HG03066 (cell line): Measurements from ENCODE around the gene GPR158.

ENCODE experiments used
- ATAC-seq: cut with Tn5 transposase; IDR thresholded peaks from one replicate; pipeline ENCODE4 v1.9.1; 2021; ENCODE audit warnings: low read depth; ENCODE audit not compliant: unreplicated experiment

The GPR158 gene

DNA sequence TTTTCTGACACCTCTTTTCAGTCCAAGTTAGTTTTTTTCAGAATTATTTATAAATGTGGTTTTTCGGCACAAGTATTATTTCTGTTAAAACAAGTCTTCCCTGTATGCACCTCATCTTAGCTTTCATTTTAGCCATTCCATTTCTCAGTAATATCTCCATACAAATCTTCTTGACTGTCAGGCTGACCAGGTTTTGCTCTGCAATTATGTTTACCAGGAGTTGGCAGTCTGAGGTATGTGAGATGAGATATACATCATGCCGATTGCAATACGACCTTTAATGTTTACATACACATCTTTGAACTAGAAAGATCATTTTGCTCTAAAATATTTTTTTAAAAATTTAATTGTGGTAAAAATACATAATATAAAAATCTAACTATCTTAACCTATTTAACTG lies 209.8 kb downstream of the GPR158 start:
- no peak for ATAC-seq

DNA sequence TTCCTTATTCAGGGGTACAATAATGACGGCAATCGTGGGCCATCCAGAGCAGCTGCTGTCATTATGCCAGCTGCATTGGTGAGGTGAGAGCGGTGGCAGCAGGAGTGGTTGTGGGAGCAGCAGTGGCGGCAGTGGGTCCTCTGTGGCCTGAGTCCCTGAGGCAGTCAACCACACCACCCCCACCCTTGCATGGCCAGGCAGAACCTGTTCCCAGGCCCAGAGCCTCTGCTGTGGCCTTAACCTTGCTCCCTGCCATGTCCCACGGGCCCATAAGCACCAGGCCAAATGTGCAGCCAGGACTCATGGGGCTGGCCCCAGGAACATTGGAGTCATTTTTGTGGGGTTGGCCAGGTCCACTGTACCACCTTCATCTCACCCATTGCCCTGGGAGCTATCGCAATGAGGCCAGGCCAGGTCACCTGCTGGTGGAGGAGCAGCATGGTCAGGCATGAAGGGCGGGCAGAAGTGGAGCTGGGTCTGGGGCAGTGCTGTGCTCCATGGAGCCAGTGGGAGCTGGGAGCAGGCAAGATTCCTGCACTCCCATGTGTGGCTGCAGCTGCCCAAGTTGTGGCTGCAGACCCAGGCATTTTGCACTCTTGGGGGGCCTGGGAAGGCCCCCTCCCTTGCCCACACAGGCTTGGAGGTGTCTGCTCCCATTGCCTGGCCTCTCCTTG lies 213.5 kb downstream of the GPR158 start:
- ATAC-seq = no peak

DNA sequence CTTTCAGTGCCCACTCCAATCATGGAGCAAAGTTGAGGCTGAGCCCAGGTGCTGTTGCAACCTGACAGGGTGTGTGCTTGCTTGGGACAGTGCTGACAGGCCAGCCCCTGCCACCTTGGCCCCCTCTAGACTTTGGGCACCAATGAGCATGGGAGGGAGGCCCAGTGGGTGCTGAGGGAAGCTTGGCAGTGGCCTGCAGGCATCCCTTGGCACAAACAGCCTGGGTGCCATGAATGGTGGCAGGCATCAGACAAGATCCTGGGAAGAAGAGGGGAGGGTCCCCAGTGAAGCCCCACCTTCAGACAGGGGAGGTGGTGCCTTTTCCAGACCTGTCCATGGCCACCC lies 214.0 kb downstream of the GPR158 start:
- no peak for ATAC-seq

DNA sequence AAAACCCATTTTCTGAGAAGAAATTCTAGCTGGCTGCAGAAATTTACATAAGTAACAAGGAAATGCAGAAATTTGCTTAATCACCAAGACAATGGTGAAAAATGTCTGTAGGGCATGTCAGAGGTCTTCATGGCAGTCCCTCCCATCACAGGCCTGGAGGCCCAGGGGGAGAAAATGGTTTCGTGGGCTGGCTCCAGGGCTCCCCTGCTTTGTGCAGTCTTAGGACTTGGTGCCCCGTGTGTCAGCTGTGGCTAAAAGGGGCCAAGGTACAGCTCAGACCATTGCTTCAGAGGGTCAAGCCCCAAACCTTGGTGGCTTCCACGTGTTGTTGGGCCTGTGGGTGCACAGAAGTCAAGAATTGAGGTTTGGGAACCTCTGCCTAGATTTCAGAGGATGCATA lies 215.9 kb downstream of the GPR158 start:
- no peak for ATAC-seq

DNA sequence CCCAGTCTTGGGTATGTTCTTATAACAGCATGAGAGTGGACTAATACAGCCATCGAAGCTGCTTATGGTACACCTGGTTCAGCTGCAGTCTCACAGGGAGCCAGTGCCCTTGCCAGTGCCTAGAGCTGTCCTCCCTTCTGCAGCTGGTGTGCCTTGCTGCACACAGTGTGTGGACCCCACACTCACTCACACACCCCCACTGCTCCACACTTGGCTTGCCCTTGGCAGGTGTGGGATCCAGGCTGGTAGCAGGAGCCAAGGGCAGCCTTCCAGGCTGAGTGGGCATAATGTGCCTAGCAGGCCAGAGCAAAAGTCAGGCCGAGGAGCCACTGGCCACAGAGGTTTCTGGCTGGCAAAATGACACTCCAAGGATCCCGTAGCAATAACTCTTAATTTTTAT lies 217.3 kb downstream of the GPR158 start:
- no peak for ATAC-seq

DNA sequence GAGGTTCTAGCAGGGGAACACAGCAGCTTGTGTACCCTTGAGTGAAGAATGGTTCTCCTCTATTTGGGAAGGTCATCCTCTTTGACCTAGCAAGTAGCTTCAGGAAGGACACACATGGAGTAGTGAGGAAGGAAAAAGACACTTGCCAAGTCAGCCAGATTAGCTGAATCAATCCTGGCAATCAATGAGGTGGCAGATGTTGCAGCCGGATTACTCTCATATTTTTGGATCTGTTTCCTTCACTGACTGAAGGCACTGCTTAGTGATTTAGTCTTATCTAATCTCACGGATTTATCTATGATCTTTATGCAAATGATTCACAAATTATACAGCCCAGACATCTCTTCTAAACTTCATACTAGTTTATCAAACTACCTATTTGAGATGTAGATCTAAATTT lies 218.8 kb downstream of the GPR158 start:
- ATAC-seq = no peak

DNA sequence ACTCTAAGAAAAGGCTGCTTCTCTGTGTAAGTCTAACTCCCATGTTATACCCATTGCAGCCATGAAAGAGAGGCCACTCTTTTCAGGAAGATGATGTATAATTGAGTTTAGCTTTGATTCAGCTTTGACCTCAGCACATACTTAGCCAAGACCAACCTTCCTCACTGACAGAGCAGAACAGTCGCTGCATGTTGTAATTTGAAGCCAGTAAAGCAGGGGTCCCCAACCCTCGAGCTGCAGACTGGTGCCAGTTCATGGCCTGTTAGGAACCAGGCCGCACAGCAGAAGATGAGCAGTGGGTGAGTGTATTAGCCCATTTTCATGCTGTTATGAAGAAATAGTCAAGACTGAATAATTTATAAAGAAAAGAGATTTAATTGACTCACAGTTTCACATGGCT lies 223.9 kb downstream of the GPR158 start:
- ATAC-seq = no peak

DNA sequence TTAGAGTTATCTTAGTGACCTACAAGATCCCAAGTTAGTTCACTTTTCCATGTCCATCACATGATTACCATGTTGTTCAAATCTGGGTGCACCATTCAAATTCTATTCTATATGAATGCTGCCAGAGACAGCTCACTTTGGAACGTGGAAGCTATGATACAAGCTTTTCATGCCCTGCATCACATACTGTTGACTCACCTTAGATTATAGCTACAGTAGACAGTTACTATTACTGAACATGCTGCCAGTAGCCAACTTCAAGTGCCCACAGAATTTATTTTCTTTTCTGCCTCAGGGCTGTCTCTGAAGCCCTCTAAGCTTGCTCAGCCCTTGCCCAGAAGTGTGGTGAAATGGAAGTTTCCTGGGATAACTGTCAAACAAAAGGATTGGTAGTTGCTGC lies 231.1 kb downstream of the GPR158 start:
- no peak for ATAC-seq

DNA sequence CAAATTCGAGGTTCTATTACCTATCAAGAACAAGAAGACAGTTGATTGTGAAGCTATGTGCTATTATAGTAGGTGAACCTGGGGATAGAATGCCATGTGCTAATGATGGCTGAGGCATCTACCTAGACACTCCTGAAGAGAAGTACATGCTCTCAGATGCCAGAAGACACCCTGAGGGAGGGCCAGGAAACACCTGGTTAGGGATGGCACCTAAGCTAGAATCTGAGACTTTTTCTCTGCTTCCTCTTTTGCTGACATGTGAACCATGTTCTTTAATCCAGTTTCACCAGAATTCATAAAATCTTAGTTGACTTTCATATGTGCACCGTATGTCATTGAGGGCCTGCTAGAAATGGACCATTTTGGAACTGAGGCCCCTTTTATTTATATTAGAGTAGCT lies 242.8 kb downstream of the GPR158 start:
- ATAC-seq = no peak

DNA sequence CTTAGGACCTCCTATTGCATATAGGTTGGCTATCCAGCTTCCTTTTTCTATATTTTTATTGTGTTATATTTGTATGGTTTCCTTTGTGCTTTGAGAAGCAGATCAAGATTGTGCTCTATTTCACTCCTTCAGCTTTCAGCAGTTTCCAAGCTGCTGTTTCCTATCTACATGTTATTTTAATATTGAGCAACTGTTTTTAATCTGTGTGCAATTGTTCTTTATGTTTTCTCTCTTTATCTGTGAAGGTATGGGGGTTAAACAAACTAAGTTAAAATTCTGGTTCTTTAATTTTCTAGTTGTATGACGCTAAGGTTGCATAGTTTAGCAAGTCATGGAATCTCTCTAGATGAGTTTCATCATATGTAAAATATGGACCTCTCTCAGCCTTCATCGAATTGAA lies 251.0 kb downstream of the GPR158 start:
- ATAC-seq = no peak

DNA sequence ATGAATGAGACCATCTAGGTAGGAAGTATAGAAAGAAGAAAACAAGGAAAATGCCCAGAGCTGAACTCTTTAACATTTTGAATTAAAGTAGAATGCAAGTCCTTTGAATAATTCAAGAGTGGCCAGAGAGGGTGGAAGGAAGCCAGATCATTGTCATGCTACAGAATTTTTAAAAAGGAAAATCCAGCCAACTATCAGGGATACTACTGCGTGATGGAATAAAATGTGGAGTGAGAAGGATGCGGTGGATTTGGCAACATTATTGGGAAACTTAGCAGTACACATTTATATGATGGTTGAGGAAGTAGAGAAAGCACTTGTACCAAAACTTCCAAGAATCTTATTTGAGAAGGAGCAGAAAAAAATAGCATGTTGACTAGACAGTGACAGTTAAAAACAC lies 261.6 kb downstream of the GPR158 start:
- no peak for ATAC-seq

DNA sequence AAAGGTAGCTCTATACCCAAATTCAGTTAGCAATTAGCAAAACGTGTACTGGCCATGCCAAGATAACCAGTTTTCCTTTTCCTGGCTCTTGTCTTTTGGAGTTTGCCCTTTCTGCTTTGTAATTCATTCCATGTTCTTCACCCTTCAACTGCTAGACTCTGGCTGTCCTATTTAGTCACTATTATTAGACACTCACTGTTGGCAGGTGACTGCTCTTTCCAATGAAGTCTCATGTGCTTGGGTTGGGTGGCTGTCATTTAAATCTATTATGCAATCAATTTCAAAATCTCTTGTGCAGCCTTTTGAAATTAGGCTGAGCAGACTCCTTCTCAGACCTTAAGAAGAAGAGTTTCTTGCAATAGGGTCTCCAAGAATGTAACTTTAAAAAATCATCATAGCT lies 266.5 kb downstream of the GPR158 start:
- ATAC-seq = no peak

DNA sequence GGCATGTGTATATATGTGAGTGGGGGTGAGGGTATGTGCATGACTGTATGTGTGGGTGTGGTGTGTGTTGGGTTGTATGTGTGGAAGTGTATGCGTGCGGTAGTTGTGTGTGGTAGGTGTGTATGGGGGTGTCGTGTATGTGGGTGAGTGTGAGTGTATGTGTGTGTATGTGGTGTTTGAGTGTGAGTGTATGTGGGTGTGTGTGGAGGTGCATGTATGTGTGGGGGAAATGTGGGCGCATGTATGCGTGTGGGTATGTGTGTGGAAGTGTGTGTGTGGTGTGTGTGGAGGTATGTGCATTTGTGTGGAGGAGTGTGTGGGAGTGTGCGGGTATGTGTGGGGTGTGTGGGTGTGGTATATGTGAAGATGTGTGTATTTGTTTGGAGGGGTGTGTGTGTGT lies 269.5 kb downstream of the GPR158 start:
- ATAC-seq = no peak

DNA sequence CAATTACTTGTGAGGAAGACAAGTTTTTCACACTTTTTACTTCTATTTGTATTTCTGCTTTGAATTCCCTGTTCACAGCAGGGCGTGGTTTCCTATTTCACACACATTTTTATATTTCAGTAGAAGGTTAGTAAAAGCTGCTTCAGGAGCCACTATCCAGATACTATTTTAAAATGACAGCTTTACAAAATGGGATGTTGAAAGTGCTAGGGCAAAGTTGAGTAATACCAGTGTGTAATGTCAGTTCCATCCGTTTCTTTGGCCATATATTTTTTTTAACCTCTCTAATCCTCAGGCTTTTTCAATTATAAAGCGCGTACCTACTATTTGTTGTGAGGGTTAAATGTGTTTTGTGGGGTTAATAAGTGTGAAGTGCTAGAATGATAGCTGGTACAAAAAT lies 276.6 kb downstream of the GPR158 start:
- ATAC-seq = no peak

DNA sequence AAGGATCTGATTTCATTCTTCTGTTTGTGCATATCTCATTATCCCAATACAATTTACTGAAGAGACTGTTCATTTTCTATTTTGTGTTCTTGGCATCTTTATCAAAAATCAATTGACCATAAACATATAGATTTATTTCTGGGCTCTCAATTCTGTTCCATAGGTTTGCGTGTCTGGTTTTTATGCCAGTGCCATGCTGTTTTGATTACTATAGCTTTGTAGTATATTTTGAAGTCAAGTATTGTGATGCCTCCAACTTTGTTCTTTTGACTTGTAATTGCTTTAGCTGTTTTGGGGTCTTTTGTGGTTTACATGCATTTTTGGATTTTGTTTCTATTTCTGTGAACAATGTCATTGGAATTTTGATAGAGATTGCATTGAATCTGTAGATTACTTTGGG lies 278.8 kb downstream of the GPR158 start:
- ATAC-seq = no peak

DNA sequence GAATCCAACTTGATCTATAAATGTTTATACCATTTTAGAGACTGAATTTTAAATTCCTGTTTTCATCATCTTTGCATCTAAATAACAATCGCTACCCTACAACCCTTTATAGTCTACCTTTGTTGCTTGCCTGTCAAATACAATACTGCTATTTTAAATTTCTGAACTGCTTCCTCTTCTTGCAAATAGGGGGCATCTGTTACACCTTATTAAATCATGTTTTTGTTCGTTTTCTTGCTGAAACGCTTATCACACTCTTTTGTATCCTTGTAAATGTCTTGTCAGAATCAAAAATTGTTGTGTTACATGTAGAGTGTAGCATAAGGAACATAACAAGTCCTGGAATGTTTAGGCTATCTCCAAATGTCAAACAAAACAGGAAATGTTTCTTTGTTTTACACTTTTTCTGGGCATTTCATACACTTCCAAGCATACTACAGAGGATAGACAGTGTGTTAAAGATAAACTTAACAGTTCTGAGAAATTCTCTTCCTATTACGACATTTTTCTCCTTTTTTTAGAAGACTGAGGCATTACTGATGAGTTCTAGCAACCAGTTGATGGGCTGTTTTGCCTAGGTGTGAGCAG lies 281.3 kb downstream of the GPR158 start:
- ATAC-seq = no peak

DNA sequence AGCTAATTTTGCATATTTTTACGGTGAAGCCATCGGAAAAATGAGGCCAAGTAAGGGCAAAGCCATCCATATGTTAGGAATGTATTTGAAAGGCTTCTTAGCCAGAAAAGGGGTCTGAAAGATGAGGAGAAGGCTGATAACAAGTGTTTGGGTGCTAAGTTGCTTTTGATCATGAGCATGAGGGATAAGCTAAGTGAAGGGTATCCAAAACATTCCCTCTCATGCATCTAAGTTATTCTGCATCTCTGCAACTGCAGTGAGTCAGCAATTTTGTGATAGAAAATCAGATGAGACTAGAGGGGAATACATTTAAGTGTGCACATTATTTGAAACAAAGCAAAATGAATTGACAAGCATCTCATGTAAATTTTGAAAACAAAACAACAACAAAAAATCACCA lies 282.8 kb downstream of the GPR158 start:
- ATAC-seq = no peak

DNA sequence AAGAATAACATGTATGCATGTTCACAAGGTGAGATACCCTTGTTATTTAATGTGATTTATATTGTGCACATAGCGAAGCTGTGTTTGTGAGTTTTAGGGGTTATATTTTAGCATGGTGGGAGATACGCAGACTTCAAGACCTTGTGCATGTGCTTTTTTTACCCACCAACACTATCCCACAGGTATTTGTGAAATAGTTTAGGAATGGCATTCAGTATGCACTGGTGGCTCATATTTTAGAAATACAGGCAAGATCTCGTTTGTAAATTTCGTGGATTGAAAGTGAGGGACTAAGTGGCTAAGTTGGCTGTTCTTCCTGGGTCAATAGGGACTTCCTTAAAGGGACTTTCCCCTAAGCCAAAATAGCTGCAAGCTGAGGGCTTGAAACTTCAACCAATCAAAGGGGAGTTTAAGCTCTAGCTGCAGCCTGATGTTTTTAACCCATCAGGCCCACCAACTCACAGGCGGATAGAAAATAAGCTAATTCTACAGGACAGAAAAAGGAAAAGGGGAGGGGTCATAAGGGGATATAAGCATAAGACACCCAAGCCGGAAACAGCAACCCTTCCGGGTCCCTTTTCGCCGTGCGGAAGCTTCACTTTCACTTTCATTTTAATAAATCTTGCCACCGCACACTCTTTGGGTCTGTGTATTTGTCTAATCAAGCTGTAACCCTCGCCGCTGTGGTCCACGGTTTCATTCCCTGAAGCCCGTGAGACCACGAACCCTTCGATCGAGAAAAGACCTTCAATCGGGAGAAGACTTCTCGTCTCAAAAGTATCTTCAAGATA lies 291.0 kb downstream of the GPR158 start:
- ATAC-seq = no peak

DNA sequence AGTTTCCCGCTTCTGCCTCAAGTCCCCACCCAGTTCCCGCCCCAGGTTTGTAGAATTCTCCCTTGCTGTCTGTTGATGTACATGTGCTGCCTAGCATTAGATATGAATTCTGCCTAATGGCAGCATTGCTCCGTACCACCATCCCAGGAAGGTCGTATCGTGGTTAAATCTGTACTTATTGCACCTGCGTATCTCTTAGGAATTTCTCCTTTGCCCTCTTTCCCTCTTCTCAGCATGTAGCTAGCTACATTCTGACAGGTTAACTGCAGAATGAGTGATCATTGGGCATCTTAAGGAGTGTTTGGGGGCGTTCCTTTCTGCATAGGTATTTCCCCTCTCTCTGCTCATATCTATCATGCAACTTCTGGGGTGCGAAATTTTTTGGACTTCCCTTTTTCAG lies 293.1 kb downstream of the GPR158 start:
- no peak for ATAC-seq

DNA sequence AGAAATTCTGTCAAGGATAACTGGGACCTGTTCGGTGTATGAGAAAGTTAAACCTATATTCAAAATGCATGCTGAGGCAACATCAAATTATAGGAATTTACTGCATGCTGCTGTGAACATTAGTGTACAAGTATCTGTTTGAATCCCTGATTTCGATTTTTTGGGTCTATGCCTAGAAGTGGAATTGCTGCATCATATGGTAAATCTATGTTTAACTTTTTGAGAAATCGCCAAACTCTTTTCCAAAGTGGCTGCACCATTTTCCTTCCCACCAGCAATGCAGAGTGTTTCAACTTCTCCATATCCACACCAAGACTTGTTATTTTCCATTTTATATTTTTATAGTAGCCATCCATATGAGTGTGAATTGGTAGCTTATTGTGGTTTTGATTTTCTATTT lies 306.7 kb downstream of the GPR158 start:
- ATAC-seq = no peak

DNA sequence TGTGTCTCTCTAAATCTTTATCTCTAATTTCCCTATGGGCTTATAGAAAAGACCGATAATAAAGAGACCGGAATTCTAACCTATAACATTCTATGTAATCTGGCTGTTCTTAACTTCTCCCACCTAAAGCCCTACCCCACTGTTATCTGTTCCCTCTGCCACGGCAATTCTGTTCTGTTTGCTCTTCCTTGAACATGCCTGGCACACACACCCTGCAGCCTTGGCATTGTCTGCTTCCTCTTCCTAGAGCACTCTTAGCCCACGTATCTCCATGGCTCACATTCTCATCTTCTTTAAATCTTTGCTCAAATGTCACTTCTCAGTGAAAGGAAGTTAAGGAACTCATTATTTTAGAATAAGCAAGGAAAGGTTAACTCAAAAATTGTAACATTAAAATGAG lies 309.2 kb downstream of the GPR158 start:
- ATAC-seq = no peak

DNA sequence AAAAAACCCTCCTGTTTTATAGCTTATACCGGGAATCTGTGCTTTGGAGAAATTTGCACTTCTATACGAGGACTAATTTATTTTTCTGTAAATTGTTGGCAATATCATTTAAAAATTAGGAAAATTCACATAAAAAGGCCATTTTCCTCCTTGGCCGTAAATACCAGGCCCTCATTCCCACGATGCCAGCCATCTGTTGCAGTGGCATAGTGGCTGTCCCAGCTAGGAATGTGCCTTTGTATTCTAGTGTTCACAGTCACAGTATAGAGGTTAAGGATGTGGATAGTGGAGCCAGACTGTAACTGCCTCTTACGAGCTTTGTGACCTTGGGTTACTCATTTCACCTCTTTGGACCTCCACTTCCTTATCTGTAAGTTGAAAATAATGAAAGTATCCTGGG lies 312.5 kb downstream of the GPR158 start:
- no peak for ATAC-seq
